ENCODE measurements around the gene HTR2B.
"Not testable (repeated sequence)": the region's sequence is repeated elsewhere in the genome, so short reads cannot be mapped to it uniquely, and the experiment has no call there.

The HTR2B gene

GRCh38 chr2:231134910-231135655, 10.2 kb upstream of the HTR2B start:
- in situ Hi-C loops (cut with HindIII; ENCODE audit: low sequenced_read_pairs) = no loop called here

- in situ Hi-C loops (cut with HindIII; ENCODE audit: low sequenced_read_pairs) = no loop called here
These were observed 8.7 kb upstream of the HTR2B start for GRCh38 chr2:231133365-231134099.

GRCh38 chr2:231132129-231132528, 7.3 kb upstream of the HTR2B start:
- in situ Hi-C loops (cut with HindIII; ENCODE audit: low sequenced_read_pairs) = no loop called here

- in situ Hi-C loops (cut with HindIII; ENCODE audit: low sequenced_read_pairs) = no loop called here
These were observed 5.7 kb upstream of the HTR2B start for GRCh38 chr2:231130336-231131056.

- in situ Hi-C loops (cut with HindIII; ENCODE audit: low sequenced_read_pairs) = no loop called here
These were observed 4.4 kb upstream of the HTR2B start for GRCh38 chr2:231129216-231129615.

GRCh38 chr2:231128541-231128940, 3.7 kb upstream of the HTR2B start:
- in situ Hi-C loops (cut with HindIII; ENCODE audit: low sequenced_read_pairs) = no loop called here

- in situ Hi-C loops (cut with HindIII; ENCODE audit: low sequenced_read_pairs) = no loop called here
These were observed 3.1 kb upstream of the HTR2B start for GRCh38 chr2:231127936-231128335.

GRCh38 chr2:231127480-231127879, 2.6 kb upstream of the HTR2B start:
- in situ Hi-C loops (cut with HindIII; ENCODE audit: low sequenced_read_pairs) = no loop called here

GRCh38 chr2:231126123-231126522, 1.3 kb upstream of the HTR2B start:
- in situ Hi-C loops (cut with HindIII; ENCODE audit: low sequenced_read_pairs) = no loop called here

GRCh38 chr2:231123362-231123898, 1.4 kb downstream of the HTR2B start:
- in situ Hi-C loops (cut with HindIII; ENCODE audit: low sequenced_read_pairs) = no loop called here

- in situ Hi-C loops (cut with HindIII; ENCODE audit: low sequenced_read_pairs) = no loop called here
These were observed 6.3 kb downstream of the HTR2B start for GRCh38 chr2:231118614-231118942.

GRCh38 chr2:231117922-231118613, 6.8 kb downstream of the HTR2B start:
- in situ Hi-C loops (cut with HindIII; ENCODE audit: low sequenced_read_pairs) = no loop called here

GRCh38 chr2:231117148-231117547, 7.7 kb downstream of the HTR2B start:
- in situ Hi-C loops (cut with HindIII; ENCODE audit: low sequenced_read_pairs) = no loop called here

- in situ Hi-C loops (cut with HindIII; ENCODE audit: low sequenced_read_pairs) = no loop called here
These were observed 9.2 kb downstream of the HTR2B start for GRCh38 chr2:231115651-231116050.

GRCh38 chr2:231113489-231113888, 11.4 kb downstream of the HTR2B start:
- in situ Hi-C loops (cut with HindIII; ENCODE audit: low sequenced_read_pairs) = no loop called here

GRCh38 chr2:231111987-231112386, 12.9 kb downstream of the HTR2B start:
- in situ Hi-C loops (cut with HindIII; ENCODE audit: low sequenced_read_pairs) = no loop called here

GRCh38 chr2:231110551-231110950, 14.3 kb downstream of the HTR2B start:
- in situ Hi-C loops (cut with HindIII; ENCODE audit: low sequenced_read_pairs) = no loop called here

GRCh38 chr2:231104115-231104713, 20.6 kb downstream of the HTR2B start:
- in situ Hi-C loops (cut with HindIII; ENCODE audit: low sequenced_read_pairs) = no loop called here

- in situ Hi-C loops (cut with HindIII; ENCODE audit: low sequenced_read_pairs) = no loop called here
These were observed 22.1 kb downstream of the HTR2B start for GRCh38 chr2:231102772-231103171.

GRCh38 chr2:231100990-231101389, 23.9 kb downstream of the HTR2B start:
- in situ Hi-C loops (cut with HindIII; ENCODE audit: low sequenced_read_pairs) = no loop called here

- in situ Hi-C loops (cut with HindIII; ENCODE audit: low sequenced_read_pairs) = not testable (repeated sequence)
These were observed 24.5 kb downstream of the HTR2B start for GRCh38 chr2:231100321-231100720.
